ENCODE data around the gene NFKBIL1.

Gene NFKBIL1

DNA sequence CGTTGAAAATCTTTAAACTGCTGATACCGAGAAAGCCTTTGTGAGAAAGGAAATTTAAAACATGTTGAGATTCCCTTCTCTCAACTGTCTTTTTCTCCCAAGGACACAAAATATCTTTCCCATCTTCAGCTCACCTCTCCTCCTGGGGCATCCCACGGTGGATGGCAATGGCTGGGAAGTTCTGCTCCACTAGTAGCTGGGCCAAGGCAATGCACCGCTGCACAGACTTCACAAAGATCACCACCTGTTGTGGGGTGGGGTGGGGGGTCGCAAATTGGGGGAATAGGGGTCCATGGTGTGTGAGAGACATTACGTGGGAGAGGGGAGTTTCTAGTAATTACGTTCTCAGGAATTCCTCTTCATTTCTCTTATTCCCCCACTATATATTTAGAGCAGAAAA is 16.2 kb upstream of the NFKBIL1 start:
- peaks cover 31% of the 10 kb centered on the region for H3K4me1 Mint-ChIP-seq
- DNase-seq (ENCODE audit: low spot score in 2 of 2) (no peak), ATAC-seq (no peak)
- peaks cover 79% of the 10 kb centered on the region for H3K36me3 Mint-ChIP-seq
- no peak overlapping the region for H3K27ac Mint-ChIP-seq
- H3K9me3 Mint-ChIP-seq, result no peaks in the 10 kb centered on the region
- no peak overlapping the region for H3K4me3 Mint-ChIP-seq

DNA sequence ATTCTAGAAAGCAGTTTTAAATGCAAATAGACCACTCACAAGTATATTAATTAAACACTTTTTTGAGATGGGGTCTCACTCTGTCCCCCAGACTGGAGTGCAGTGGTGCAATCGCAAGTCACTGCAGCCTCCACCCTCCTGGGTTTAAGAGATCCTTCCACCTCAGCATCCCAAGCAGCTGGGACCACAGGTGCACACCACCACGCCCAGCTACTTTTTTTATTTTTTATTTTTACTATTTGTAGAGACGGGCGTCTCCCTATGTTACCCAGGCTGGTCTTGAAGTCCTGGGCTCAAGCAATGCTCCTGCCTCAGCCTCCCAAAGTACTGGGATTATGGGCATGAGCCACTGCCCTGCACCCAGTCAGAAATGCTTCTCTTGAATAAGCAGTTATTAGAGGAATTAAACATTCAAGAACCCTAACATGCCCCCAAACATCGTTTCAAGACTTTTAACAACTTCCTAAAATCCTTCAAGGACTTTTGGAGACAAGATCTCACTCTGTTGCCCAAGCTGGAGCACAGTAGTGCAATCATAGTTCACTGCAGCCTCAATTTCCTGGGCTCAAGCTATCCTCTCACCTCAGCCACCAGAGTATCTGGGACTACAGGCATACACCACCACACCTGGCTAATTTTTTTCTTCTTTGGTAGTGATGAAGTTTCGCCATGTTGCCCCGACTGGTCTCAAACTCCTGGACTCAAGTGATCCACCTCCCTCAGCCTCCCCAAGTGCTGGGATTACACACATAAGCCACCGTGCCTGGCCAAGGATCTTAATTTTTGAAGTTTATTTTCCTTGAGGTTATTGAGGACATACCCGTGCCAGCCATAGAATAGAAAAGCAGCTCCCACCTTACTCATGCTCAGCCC is 15.4 kb upstream of the NFKBIL1 start:
- ATAC-seq (no peak), DNase-seq (ENCODE audit: low spot score in 2 of 2) (no peak)
- Mint-ChIP-seq H3K27ac (peak overlapping the region; percentile 65), H3K9me3 (no peaks in the 10 kb centered on the region), H3K36me3 (peaks cover 87% of the 10 kb centered on the region), H3K4me1 (peaks cover 33% of the 10 kb centered on the region), H3K4me3 (no peak overlapping the region)

DNA sequence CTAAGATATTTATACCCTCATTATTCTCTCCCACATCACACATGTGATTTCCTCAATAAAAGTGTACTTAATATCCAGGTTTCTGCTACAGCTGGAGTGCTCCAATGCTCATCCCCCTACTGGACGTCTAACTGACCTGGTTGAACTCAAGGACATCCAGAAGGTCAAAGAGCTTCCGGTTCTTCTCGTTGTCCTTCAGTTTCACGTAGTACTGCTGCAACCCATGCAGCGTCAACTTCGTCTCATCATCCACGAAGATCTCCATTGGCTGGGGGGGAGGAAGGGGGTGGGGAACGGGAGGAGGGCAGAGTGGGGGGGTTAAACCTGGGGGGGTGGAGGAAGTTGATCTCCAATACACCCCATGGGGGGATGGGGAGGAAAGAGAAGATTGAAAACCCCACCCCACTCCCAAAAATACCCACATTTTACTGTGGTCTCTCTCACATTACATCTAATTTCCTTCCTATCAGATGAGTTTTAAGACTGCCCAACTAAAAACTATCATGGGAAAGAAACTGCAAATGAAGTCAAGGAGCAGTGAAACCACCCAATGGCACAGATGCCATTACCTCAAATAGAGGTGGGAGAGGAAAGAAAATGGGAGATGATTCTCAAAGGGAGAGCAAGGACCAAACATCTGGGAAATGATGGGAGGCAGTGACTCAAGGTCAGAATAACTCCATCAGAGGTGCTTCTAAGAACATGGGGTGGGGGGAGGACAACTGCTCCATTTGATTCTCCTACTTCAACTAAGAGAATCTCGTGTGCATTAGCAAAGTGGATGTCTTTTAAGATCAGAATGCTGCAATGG is 14.6 kb upstream of the NFKBIL1 start:
- ATAC-seq, result no peak
- Mint-ChIP-seq H3K9me3 (no peaks in the 10 kb centered on the region), H3K27ac (peak overlapping the region; percentile 75), H3K4me3 (no peak overlapping the region), H3K4me1 (peaks cover 39% of the 10 kb centered on the region), H3K36me3 (peaks cover 96% of the 10 kb centered on the region)
- DNase-seq (ENCODE audit: low spot score in 2 of 2), result no peak

DNA sequence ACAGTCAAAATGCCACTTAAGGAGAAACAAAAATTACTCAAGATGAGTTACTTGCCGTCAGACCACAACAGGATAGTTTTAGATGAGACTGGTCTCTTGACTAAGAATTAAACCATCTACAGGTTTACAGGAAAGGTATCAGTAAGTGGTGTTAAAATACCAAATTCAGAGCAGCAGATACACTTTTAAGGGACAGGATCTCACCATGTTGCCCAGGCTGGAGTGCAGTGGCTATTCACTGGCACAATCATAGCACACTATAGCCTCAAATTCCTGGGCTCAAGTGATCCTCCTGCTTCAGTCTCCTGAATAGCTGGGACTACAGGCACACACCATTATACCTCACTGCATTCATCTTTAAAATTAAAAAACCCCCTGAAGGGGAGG is 14.0 kb upstream of the NFKBIL1 start:
- H3K36me3 Mint-ChIP-seq, result peaks cover 100% of the 10 kb centered on the region
- ATAC-seq (peak; percentile 61), DNase-seq (ENCODE audit: low spot score in 2 of 2) (no peak)
- H3K4me1 Mint-ChIP-seq, result peaks cover 43% of the 10 kb centered on the region
- H3K4me3 Mint-ChIP-seq, result no peak overlapping the region
- H3K27ac Mint-ChIP-seq, result peak overlapping the region; percentile 75
- no peaks in the 10 kb centered on the region for H3K9me3 Mint-ChIP-seq

DNA sequence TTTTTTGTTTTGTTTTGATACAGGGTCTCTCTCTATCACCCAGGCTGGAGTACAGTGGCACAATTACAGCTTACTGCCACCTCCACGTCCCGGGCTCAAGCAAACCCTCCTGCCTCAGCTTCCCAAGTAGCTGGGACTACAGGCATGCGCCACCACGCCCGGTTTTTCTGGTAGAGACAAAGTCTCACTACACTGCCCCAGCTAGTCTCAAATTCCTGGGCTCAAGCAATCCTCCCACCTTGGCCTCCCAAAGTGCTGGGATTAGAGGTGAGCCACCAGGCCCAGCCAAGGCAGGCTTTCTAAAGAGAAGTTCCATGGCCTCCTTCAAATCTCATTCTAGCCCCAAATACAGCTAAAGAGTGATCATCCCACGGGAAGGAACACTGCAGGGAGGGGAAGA is 13.4 kb upstream of the NFKBIL1 start:
- peak overlapping the region; percentile 75 for H3K27ac Mint-ChIP-seq

DNA sequence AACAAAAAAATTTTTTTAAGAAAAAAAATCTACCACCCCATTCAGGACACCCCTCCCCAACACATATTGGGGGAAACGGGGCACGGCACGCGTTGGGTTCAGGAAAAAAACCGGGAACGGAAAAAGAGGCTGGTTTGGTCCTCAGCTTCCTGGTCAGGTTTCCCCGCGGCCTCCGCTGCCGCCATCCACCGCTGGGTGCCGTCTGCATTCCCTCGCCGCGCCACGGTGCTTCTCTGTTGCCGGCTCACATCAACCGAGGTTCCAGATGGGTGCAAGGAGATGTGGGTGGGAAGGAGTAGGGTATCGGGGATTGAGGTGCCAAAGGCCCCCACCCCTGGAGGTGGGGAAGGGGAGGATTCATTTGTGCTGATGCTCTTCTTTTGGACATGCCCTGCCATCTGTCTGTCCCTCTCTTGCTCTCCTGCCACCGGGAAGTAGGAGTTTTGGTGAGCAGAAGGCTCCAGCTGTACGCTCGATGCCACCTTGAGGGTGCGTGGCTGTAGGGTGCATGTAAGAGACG is 12.8 kb upstream of the NFKBIL1 start:
- DNase-seq (ENCODE audit: low spot score in 2 of 2), result no peak
- Mint-ChIP-seq H3K4me1 (peaks cover 54% of the 10 kb centered on the region), H3K27ac (peak overlapping the region; percentile 75), H3K4me3 (no peak overlapping the region), H3K9me3 (no peaks in the 10 kb centered on the region), H3K36me3 (peaks cover 100% of the 10 kb centered on the region)
- no peak for ATAC-seq

More for the DNA sequence above, 13.4 kb upstream of the NFKBIL1 start:
- Mint-ChIP-seq H3K4me3 (no peak overlapping the region), H3K9me3 (no peaks in the 10 kb centered on the region), H3K36me3 (peaks cover 100% of the 10 kb centered on the region), H3K4me1 (peaks cover 49% of the 10 kb centered on the region)
- ATAC-seq (no peak), DNase-seq (ENCODE audit: low spot score in 2 of 2) (no peak)

DNA sequence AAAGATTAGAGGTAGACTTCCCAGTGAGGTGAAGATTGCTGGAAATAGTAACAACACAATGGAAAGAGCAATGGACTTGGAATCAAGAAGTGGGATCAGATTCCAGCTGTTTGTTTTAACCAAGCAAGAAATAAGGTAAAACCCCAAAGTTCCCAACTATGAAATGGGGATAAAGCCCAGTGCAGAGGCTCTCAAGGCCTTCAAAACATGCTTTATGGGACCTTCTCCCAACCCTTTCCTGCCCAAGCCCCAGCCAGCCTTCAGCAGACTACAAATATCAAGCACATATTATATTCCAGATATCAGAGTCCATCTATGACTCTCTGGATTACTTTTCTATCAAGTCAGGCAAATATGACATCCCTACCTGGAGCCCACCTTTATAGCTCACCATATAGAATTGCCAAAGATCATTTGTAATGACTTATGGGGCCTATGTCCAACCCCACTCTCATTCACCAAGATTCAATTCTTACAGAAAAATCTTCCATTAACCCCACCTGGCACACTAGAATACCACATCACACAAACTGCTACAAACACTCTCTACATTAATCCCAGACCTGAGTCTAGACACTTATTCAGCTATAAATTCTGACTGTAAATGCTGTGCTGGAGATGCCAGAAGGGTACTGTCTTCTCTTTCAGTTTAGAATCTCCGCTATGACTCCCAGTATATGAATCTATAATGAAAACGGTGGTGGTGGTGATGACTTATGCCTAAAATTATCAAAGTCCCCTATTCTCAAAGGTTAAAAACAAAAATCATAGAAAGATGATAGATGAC is 11.7 kb upstream of the NFKBIL1 start:
- H3K27ac Mint-ChIP-seq, result peak overlapping the region; percentile 75
- peaks cover 59% of the 10 kb centered on the region for H3K4me1 Mint-ChIP-seq
- H3K9me3 Mint-ChIP-seq, result no peaks in the 10 kb centered on the region
- ATAC-seq (no peak), DNase-seq (ENCODE audit: low spot score in 2 of 2) (no peak)
- no peak overlapping the region for H3K4me3 Mint-ChIP-seq
- H3K36me3 Mint-ChIP-seq, result peaks cover 100% of the 10 kb centered on the region

DNA sequence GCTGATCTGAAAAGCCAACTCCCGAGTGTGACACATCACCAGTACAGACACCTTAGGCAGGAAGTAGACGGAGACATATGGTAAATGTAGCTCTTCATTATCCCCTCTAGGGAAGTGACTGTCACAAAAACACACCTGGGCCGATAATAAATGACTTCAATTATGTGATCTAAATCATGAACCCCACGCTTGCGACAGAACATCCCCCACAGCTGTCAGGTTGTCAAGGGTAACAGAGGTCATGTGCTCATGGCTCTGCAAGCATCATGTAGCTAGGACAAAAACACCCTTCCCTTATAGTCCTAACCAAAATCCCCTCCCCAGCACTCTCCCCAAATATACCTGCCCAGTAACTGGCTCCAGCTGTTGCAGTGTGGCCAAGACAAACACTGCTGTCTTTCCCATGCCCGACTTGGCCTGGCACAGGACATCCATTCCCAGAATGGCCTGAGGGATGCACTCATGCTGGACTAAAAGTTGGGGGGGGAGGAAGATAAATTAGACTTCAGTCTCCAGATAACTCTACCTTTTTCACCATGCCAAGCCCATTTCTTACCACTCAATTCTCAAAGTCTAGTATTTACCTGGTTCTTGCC is 8.5 kb upstream of the NFKBIL1 start:
- H3K4me1 Mint-ChIP-seq, result peaks cover 58% of the 10 kb centered on the region
- no peaks in the 10 kb centered on the region for H3K9me3 Mint-ChIP-seq
- no peak for ATAC-seq
- DNase-seq (ENCODE audit: low spot score in 2 of 2), result no peak
- peak overlapping the region; percentile 96 for H3K27ac Mint-ChIP-seq
- peaks cover 86% of the 10 kb centered on the region for H3K36me3 Mint-ChIP-seq
- peak overlapping the region; percentile 98 for H3K4me3 Mint-ChIP-seq

DNA sequence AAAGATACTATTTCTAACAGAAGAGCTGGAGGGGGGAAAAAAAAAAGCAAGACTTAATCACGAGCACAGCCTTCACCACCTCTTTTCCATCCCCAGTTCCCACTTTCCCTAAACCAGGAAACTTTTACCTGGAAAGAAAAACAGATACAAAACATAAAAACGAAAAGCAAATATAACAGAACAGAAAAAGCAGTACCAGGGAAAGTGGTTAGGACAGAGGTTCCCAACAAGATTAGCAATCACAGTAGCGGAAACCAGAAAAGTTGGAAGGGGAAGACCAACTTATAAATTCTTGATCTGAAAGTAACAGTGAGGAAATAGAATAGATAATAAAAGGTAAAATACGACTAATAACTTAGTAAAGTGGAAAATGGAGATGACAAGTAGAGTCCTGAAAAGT is 6.8 kb upstream of the NFKBIL1 start:
- DNase-seq (ENCODE audit: low spot score in 2 of 2) (no peak), ATAC-seq (no peak)
- Mint-ChIP-seq H3K36me3 (peaks cover 69% of the 10 kb centered on the region), H3K4me3 (peak overlapping the region; percentile 98), H3K9me3 (no peaks in the 10 kb centered on the region), H3K27ac (peak overlapping the region; percentile 96), H3K4me1 (peaks cover 55% of the 10 kb centered on the region)

DNA sequence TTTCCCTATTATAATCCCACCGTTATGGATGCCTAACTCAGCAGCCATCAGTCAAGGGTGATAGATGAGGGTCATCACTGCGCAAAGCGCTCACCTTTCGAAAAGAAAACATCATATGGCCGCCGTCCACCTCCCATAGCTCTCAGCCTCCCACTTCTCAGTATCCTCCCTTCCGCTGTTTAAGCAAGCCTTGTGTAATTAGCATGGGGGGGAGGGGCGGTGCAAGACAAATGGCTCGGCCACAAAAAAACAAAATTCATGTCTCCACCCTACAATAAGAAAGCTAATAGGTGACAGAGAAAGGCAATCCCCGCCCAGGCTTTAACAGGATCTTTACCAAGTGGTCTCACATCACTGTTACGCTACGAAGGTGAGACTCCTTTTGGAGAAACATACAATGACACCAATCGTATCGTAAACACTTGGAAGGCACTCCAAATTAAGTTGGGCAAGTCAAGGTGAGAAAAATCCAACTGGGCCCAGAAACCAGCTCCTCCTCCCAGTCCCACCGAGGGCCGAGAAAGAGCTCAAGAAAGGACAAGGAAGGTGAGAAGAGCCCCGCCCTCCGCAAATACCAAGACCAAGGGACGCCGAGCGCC is 6.2 kb upstream of the NFKBIL1 start:
- DNase-seq (ENCODE audit: low spot score in 2 of 2), result peak in 1 of 2 donors; percentile 77
- peaks cover 53% of the 10 kb centered on the region for H3K4me1 Mint-ChIP-seq
- H3K9me3 Mint-ChIP-seq, result no peaks in the 10 kb centered on the region
- H3K27ac Mint-ChIP-seq, result peak overlapping the region; percentile 96
- peak overlapping the region; percentile 98 for H3K4me3 Mint-ChIP-seq
- peaks cover 63% of the 10 kb centered on the region for H3K36me3 Mint-ChIP-seq
- ATAC-seq, result peak; percentile 32

DNA sequence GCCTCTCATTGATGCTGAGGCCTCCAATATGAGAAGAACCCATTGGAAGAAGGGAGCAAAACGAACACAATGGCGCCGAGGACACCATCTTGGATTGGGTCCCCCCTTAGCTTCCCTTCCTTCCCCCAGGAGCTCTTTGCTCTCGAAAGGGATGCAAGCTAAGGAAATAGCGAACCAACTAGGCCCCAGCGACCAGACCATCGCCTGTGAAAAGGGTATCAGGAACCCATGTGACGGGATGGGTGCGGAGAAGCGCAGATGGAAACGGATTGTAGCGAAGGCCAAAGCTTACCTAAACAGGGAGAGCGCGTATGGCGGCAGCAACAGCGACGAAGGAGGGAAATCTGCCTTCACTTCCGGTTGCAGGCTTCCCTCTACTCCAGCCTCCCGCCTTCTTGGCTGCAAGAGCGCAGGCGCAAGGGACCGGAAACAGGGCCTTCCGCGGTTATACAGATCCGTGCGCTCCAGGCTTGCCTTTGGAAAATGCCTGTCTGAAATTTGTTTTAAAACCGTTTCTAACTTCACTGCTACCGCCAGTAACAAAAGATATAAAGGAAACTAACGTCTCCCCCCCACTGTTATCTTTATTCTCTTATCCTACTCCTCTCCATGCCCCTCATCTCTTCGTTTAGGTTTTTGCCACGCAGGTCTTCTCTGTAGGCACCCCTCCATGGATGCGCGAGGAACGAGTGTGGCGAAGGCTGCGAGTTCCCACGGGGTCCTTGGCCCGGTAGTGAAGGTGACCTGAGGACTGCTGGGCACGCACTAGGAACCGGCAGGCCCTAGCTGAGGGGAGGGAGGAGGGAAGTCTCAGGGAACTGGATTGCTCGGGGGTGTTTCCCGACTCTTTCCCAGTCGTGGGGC is 5.5 kb upstream of the NFKBIL1 start, which contains the start of gene DDX39B:
TSS of gene DDX39B (minus strand) at position 346 of the 864 bp plus-strand sequence. CDS start 1,471 bp downstream, outside the sequence.
- H3K9me3 Mint-ChIP-seq, result no peaks in the 10 kb centered on the region
- peak within 1 kb of the TSS; percentile 96 for H3K27ac Mint-ChIP-seq
- ATAC-seq (peak; percentile 86), DNase-seq (ENCODE audit: low spot score in 2 of 2) (peak; percentile 80 to 95)
- peak within 1 kb of the TSS; percentile 98 for H3K4me3 Mint-ChIP-seq
- H3K36me3 Mint-ChIP-seq, result peaks cover 56% of the 10 kb centered on the region
- peaks cover 56% of the 10 kb centered on the region for H3K4me1 Mint-ChIP-seq

DNA sequence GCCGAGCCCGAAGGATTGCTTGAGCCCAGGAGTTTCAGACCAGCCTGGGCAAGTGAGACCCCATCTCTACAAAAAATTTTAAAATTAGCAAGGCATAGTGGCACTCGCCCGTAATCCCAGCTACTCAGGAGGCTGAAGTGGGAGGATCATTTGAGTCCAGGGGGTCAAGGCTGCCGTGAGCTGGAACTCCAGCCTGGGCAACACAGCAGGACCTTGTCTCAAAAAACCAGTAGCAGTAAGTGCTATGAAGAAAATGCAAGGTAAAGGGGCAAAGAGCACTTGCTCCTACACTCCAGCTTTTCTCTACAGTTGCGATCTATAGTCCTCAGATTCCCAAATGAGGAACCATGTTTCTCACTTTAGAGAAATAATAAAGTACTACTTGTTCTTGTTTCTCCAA is 3.8 kb upstream of the NFKBIL1 start:
- no peak for DNase-seq (ENCODE audit: low spot score in 2 of 2)
- no peak for ATAC-seq
- peak overlapping the region; percentile 96 for H3K27ac Mint-ChIP-seq
- H3K4me3 Mint-ChIP-seq, result peak overlapping the region; percentile 98
- no peaks in the 10 kb centered on the region for H3K9me3 Mint-ChIP-seq
- peaks cover 51% of the 10 kb centered on the region for H3K4me1 Mint-ChIP-seq
- H3K36me3 Mint-ChIP-seq, result peaks cover 39% of the 10 kb centered on the region

DNA sequence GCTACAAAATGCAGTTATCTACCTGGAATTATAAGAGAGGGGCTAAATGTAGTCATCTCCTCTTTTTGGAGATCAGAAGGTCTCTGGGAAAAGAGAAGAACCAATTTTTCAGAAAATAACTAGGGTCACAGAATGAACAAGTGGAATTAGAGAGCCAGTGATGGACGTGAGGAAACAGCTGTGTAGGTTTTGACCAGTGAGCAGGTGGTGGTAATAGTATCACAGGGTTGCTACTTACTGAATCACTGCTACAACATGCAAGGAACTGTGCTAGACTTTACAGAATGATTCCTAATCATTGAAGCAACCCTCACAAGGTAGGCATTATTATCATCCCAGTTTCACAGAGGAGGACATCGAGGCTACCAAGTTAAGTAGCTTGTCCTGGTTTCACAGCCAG is 2.7 kb upstream of the NFKBIL1 start:
- no peak overlapping the region for H3K27ac Mint-ChIP-seq
- peaks cover 40% of the 10 kb centered on the region for H3K4me1 Mint-ChIP-seq
- no peak for DNase-seq (ENCODE audit: low spot score in 2 of 2)
- peaks cover 34% of the 10 kb centered on the region for H3K36me3 Mint-ChIP-seq
- ATAC-seq, result no peak
- H3K9me3 Mint-ChIP-seq, result no peaks in the 10 kb centered on the region
- H3K4me3 Mint-ChIP-seq, result no peak overlapping the region

Measured in stimulated activated effector memory CD8-positive, alpha-beta T cell treated with anti-CD3 and anti-CD28 coated beads, Interleukin-12 subunit alpha, Interleukin-12 subunit beta, amount 100 ng/mL, for 72 hours (primary cell).